ENCODE results near the gene CLEC1B.

GRCh38 chr12:9992296-9992695, 6.6 kb downstream of the CLEC1B start:
- TF ChIP-seq CTCF (IDR thresholded peaks at IDR 0.05) (no peak), POLR2A (IDR thresholded peaks at IDR 0.05) (no peak)
